GOT3 (cell line): ENCODE results near the gene DNTTIP2.
"Not testable (repeated sequence)": the region's sequence is repeated elsewhere in the genome, so short reads cannot be mapped to it uniquely, and the experiment has no call there.

Experiments
- DNase-seq: peaks from one replicate; lab custom pipeline; 2025; ENCODE audit warnings: mixed read lengths; lab: John Stamatoyannopoulos, UW

DNTTIP2 gene

GRCh38 chr1:93842750-93843500 is 36.1 kb downstream of the DNTTIP2 start:
- no peak for DNase-seq

GRCh38 chr1:93841771-93842170 is 37.2 kb downstream of the DNTTIP2 start:
- no peak for DNase-seq

- DNase-seq: no peak
These were observed 38.0 kb downstream of the DNTTIP2 start for GRCh38 chr1:93840956-93841482.

- no peak for DNase-seq
These were observed 39.3 kb downstream of the DNTTIP2 start for GRCh38 chr1:93839753-93840152.

- peak; percentile 6 for DNase-seq
These were observed 39.7 kb downstream of the DNTTIP2 start for GRCh38 chr1:93839307-93839706.

- DNase-seq: no peak
These were observed 41.0 kb downstream of the DNTTIP2 start for GRCh38 chr1:93837961-93838360.

GRCh38 chr1:93833293-93833692 is 45.7 kb downstream of the DNTTIP2 start:
- not testable (repeated sequence) for DNase-seq

- DNase-seq: no peak
These were observed 49.9 kb downstream of the DNTTIP2 start for GRCh38 chr1:93829061-93829460.

GRCh38 chr1:93828367-93828755 is 50.6 kb downstream of the DNTTIP2 start:
- no peak for DNase-seq

- no peak for DNase-seq
These were observed 51.2 kb downstream of the DNTTIP2 start for GRCh38 chr1:93827633-93828366.

GRCh38 chr1:93827128-93827527 is 51.9 kb downstream of the DNTTIP2 start:
- no peak for DNase-seq

- no peak for DNase-seq
These were observed 54.2 kb downstream of the DNTTIP2 start for GRCh38 chr1:93824834-93825233.

GRCh38 chr1:93822730-93823425 is 56.1 kb downstream of the DNTTIP2 start:
- no peak for DNase-seq

GRCh38 chr1:93821423-93822144 is 57.4 kb downstream of the DNTTIP2 start:
- DNase-seq: no peak

- DNase-seq: no peak
These were observed 58.2 kb downstream of the DNTTIP2 start for GRCh38 chr1:93820554-93821422.

- DNase-seq: no peak
These were observed 60.4 kb downstream of the DNTTIP2 start for GRCh38 chr1:93818570-93818959.

GRCh38 chr1:93817819-93818569 is 61.0 kb downstream of the DNTTIP2 start:
- DNase-seq: no peak

- no peak for DNase-seq
These were observed 61.9 kb downstream of the DNTTIP2 start for GRCh38 chr1:93816970-93817678.
